ENCODE results near the gene MAP2K4.

GRCh38 chr17:12062249-12062648 is 41.6 kb downstream of the MAP2K4 start:
- TF ChIP-seq KDM1A (IDR thresholded peaks at IDR 0.05; ENCODE audit: low read depth) (no peak), E2F6 (IDR thresholded peaks at IDR 0.05; ENCODE audit: borderline replicate concordance, low read depth) (no peak), JUNB (IDR thresholded peaks at IDR 0.05) (no peak), CTCF (IDR thresholded peaks at IDR 0.05) (no peak)

All from A549 (cell line).